IMR-90 (cell line): ENCODE measurements around the gene CP. TPM values are rescaled to one million over a fixed set of nuclear protein-coding genes. Genes with fewer than 3 reads are reported as not detected.

ENCODE experiments used
- ATAC-seq: fragments of 200-7000 bp; cut with Tn5 transposase; 2 replicates; pipeline ENCODE4 v1.9.1; 2020; ENCODE audit warnings: low read depth, mild to moderate bottlenecking, moderate library complexity
- BruUV-seq: library from RNA; stranded (reverse); fragments of 400-500 nt; replicated peaks from 2 replicates; lab custom pipeline; 2021; lab: Mats Ljungman, UMichigan
- CTCF ChIA-PET: fragments of 300-600 bp; formaldehyde crosslinking; extraction: SDS; loops from one replicate; lab custom pipeline; 2021; ENCODE audit warnings: antibody characterized with exemption; lab: Yijun Ruan, JAX
- POLR2A ChIA-PET: fragments of 300-600 bp; sonication (Branson Sonifier 250); formaldehyde crosslinking; loops from one replicate; lab custom pipeline; 2022; ENCODE audit warnings: antibody characterized with exemption; ENCODE audit not compliant: unreplicated experiment; lab: Charles Lee
- DNase-seq: peaks from one replicate; pipeline ENCODE4 v3.0.0; 2013
- H2AFZ ChIP-seq: replicated peaks from 2 replicates; pipeline ENCODE3; 2013; ENCODE audit warnings: low read length, mild to moderate bottlenecking; ENCODE audit not compliant: poor library complexity
- H2AK5ac ChIP-seq: 2 replicates; pipeline ENCODE4 v1.6.1; 2013; ENCODE audit warnings: low read depth, low read length, inconsistent platforms
- H2AK9ac ChIP-seq: replicated peaks from 2 replicates; pipeline ENCODE3; 2013; ENCODE audit warnings: mild to moderate bottlenecking, low read depth, low read length, moderate library complexity; ENCODE audit not compliant: poor library complexity
- H2BK120ac ChIP-seq: 2 replicates; pipeline ENCODE4 v1.6.1; 2013; ENCODE audit warnings: low read depth, low read length, inconsistent platforms
- H2BK15ac ChIP-seq: 3 replicates; pipeline ENCODE4 v1.6.1; 2013; ENCODE audit warnings: low read depth, low read length, inconsistent platforms
- H2BK20ac ChIP-seq: 2 replicates; pipeline ENCODE4 v1.6.1; 2013; ENCODE audit warnings: low read depth, mild to moderate bottlenecking, inconsistent platforms, low read length, moderate library complexity
- H2BK5ac ChIP-seq: 2 replicates; pipeline ENCODE4 v1.6.1; 2013; ENCODE audit warnings: mild to moderate bottlenecking, low read depth, low read length, inconsistent platforms; ENCODE audit not compliant: poor library complexity, severe bottlenecking
- H3K14ac ChIP-seq: replicated peaks from 2 replicates; pipeline ENCODE4 v1.6.1; 2013; ENCODE audit warnings: low read depth, low read length, inconsistent platforms
- H3K18ac ChIP-seq: 2 replicates; pipeline ENCODE4 v1.6.1; 2013; ENCODE audit warnings: low read depth, low read length, control low read depth
- H3K23ac ChIP-seq: 2 replicates; pipeline ENCODE4 v1.6.1; 2013; ENCODE audit warnings: low read depth, low read length, inconsistent platforms
- H3K27ac ChIP-seq: 2 replicates; pipeline ENCODE4 v1.5.1; 2013; ENCODE audit warnings: mild to moderate bottlenecking, control low read depth, low read length; ENCODE audit not compliant: insufficient read depth
- H3K27me3 ChIP-seq: 2 replicates; pipeline ENCODE4 v1.6.1; 2013; ENCODE audit warnings: low read length; ENCODE audit not compliant: control insufficient read depth, insufficient read depth
- H3K36me3 ChIP-seq: 2 replicates; pipeline ENCODE4 v1.6.1; 2013; ENCODE audit warnings: low read length, mixed read lengths; ENCODE audit not compliant: control insufficient read depth, insufficient read depth
- H3K4ac ChIP-seq: 2 replicates; pipeline ENCODE4 v1.6.1; 2013; ENCODE audit warnings: low read depth, low read length, inconsistent platforms
- H3K4me1 ChIP-seq: 2 replicates; pipeline ENCODE4 v1.6.1; 2013; ENCODE audit warnings: low read length, mixed read lengths; ENCODE audit not compliant: control insufficient read depth, insufficient read depth
- H3K4me2 ChIP-seq: 2 replicates; pipeline ENCODE4 v1.6.1; 2013; ENCODE audit warnings: low read depth, mild to moderate bottlenecking, control low read depth, low read length, moderate library complexity
- H3K4me3 ChIP-seq: 2 replicates; pipeline ENCODE4 v1.5.1; 2013; ENCODE audit warnings: low read depth, mild to moderate bottlenecking, control low read depth, low read length, moderate library complexity; ENCODE audit not compliant: insufficient read depth
- H3K56ac ChIP-seq: 2 replicates; pipeline ENCODE4 v1.6.1; 2013; ENCODE audit warnings: low read length, inconsistent platforms; ENCODE audit not compliant: insufficient read depth; ENCODE audit errors: extremely low read depth
- H3K79me1 ChIP-seq, 2 experiments: 2 replicates each; pipeline ENCODE4 v1.6.1; 2013; ENCODE audit warnings: low read length in 2 of 2, inconsistent platforms in 1 of 2, low read depth in 1 of 2
- H3K9ac ChIP-seq: 2 replicates; pipeline ENCODE4 v1.6.1; 2013; ENCODE audit warnings: low read depth, low read length, control low read depth
- H3K9me1 ChIP-seq: 2 replicates; pipeline ENCODE4 v1.6.1; 2013; ENCODE audit warnings: low read length, inconsistent platforms; ENCODE audit not compliant: insufficient read depth
- H3K9me3 ChIP-seq: 2 replicates; pipeline ENCODE4 v1.6.1; 2013; ENCODE audit warnings: low read length; ENCODE audit not compliant: control insufficient read depth, insufficient read depth
- H4K20me1 ChIP-seq: 2 replicates; pipeline ENCODE4 v1.6.1; 2013; ENCODE audit warnings: low read length, inconsistent platforms; ENCODE audit not compliant: insufficient read depth
- H4K5ac ChIP-seq: 2 replicates; pipeline ENCODE4 v1.6.1; 2013; ENCODE audit warnings: mild to moderate bottlenecking, low read depth, low read length, control low read depth
- H4K8ac ChIP-seq, 2 experiments: 2 replicates each; pipeline ENCODE4 v1.6.1; 2013; ENCODE audit warnings: low read depth in 2 of 2, low read length in 2 of 2, control low read depth in 1 of 2, inconsistent platforms in 1 of 2
- H4K91ac ChIP-seq: 2 replicates; pipeline ENCODE4 v1.6.1; 2013; ENCODE audit warnings: low read depth, low read length, inconsistent platforms; ENCODE audit not compliant: insufficient read depth
- CEBPB ChIP-seq: IDR thresholded peaks from 2 replicates; pipeline ENCODE4 v1.6.1; 2012; ENCODE audit warnings: low read depth, low read length, improper control_type of control experiment
- ELK1 ChIP-seq: fragments of 150-350 bp; IDR thresholded peaks from 2 replicates; pipeline ENCODE4 v1.6.1; 2016; ENCODE audit warnings: low read depth, mild to moderate bottlenecking, low read length, moderate library complexity, borderline replicate concordance
- FOS ChIP-seq: fragments of 150-350 bp; IDR thresholded peaks from 2 replicates; pipeline ENCODE4 v1.6.1; 2016; ENCODE audit warnings: low read depth, low read length
- whole genome bisulfite sequencing, 2 experiments: methylation state at CpG; one replicate each; pipeline versions ENCODE4 v1.1.5 to v1.1.7; 2013; ENCODE audit warnings: missing lambda C conversion rate in 2 of 2; ENCODE audit not compliant: insufficient read length in 1 of 2; ENCODE audit errors: extremely low coverage in 2 of 2; 5-methylcytosine and 5-hydroxymethylcytosine counted together
- dilution Hi-C: fragments of 300-500 bp; cut with HindIII; formaldehyde crosslinking; loops from one replicate; pipeline ENCODE4 v1.14.3; 2018; ENCODE audit warnings: low sequenced_read_pairs; ENCODE audit not compliant: unreplicated experiment
- in situ Hi-C: fragments of 300-500 bp; cut with MboI; formaldehyde crosslinking; loops from 3 replicates; pipeline ENCODE4 v1.14.3; 2019; ENCODE audit warnings: low sequenced_read_pairs, inconsistent platforms, mixed read lengths
- intact Hi-C: fragments of 100-400 bp; cut with micrococcal nuclease; formaldehyde crosslinking; loops from 2 replicates; pipeline ENCODE4 v1.10.0; 2022
- polyA plus RNA-seq, 3 experiments: library from polyadenylated mRNA; depleted of rRNA; stranded (reverse); fragments of >200 nt; gene quantifications; 2 replicates each; pipeline ENCODE4 v1.2.3, GENCODE V29; 2012; ENCODE audit warnings: low replicate concordance in 1 of 3
- total RNA-seq: library from RNA; depleted of rRNA; stranded (reverse); fragments of >200 nt; gene quantifications from 2 replicates; pipeline ENCODE4 v1.2.3, GENCODE V29; 2012

The CP gene
- total and polyA plus RNA-seq, 2 of the 4 experiments (the other 2 are of a cell fraction), result not detected

GRCh38 chr3:149167898-149168297 is 53.7 kb downstream of the CP start:
- H3K23ac ChIP-seq, result no peak overlapping the region
- H4K8ac ChIP-seq, result no peak overlapping the region
- H3K36me3 ChIP-seq, result peaks cover 27% of the 10 kb centered on the region
- intact Hi-C loops, result no loop called here
- H4K5ac ChIP-seq, result no peak overlapping the region
- ChIA-PET POLR2A (no interaction called here), CTCF (no interaction called here)
- in situ Hi-C loops, result no loop called here
- TF ChIP-seq ELK1 (no peak), CEBPB (no peak), FOS (no peak)
- H4K91ac ChIP-seq, result no peak overlapping the region
- no peak overlapping the region for H2AFZ ChIP-seq
- H2BK5ac ChIP-seq, result no peak overlapping the region
- H3K27ac ChIP-seq, result no peak overlapping the region
- H3K4me2 ChIP-seq, result no peak overlapping the region
- H2AK5ac ChIP-seq, result no peak overlapping the region
- no TSS peak for BruUV-seq
- H3K56ac ChIP-seq, result no peak overlapping the region
- DNase-seq (no peak), ATAC-seq (no peak)
- dilution Hi-C loops, result no loop called here
- peaks cover 2% of the 10 kb centered on the region; the same call in 1 of the 2 replicates for H3K4me1 ChIP-seq
- no peak overlapping the region for H3K14ac ChIP-seq
- no peak overlapping the region for H3K4ac ChIP-seq
- H3K9me1 ChIP-seq, result 0 out of 2 replicates have a peak, but pooled peaks cover 6% of the 10 kb centered on the region
- H3K18ac ChIP-seq, result no peak overlapping the region
- no peak overlapping the region for H2AK9ac ChIP-seq
- no peaks in the 10 kb centered on the region; a peak in 1 of 4 replicates for H3K79me1 ChIP-seq
- H2BK20ac ChIP-seq, result no peak overlapping the region
- H2BK120ac ChIP-seq, result no peak overlapping the region
- H2BK15ac ChIP-seq, result no peak overlapping the region
- no peak overlapping the region for H3K4me3 ChIP-seq
- H3K9ac ChIP-seq, result no peak overlapping the region
- no peaks in the 10 kb centered on the region for H3K27me3 ChIP-seq
- H4K20me1 ChIP-seq, result no peaks in the 10 kb centered on the region
- WGBS, 2 experiments, result no CpG with 5 or more reads among the region's 2 CpGs
- no peaks in the 10 kb centered on the region for H3K9me3 ChIP-seq
